GM21367 (cell line): Measurements from ENCODE around the gene RADIL.
A peak's percentile ranks its signal among the peaks of the same experiment; 100 is the strongest.
"Not testable (repeated sequence)": the region's sequence is repeated elsewhere in the genome, so short reads cannot be mapped to it uniquely, and the experiment has no call there.

Experiments
- ATAC-seq: cut with Tn5 transposase; IDR thresholded peaks from one replicate; pipeline ENCODE4 v1.9.1; 2021; ENCODE audit not compliant: unreplicated experiment

Gene RADIL, protein sequence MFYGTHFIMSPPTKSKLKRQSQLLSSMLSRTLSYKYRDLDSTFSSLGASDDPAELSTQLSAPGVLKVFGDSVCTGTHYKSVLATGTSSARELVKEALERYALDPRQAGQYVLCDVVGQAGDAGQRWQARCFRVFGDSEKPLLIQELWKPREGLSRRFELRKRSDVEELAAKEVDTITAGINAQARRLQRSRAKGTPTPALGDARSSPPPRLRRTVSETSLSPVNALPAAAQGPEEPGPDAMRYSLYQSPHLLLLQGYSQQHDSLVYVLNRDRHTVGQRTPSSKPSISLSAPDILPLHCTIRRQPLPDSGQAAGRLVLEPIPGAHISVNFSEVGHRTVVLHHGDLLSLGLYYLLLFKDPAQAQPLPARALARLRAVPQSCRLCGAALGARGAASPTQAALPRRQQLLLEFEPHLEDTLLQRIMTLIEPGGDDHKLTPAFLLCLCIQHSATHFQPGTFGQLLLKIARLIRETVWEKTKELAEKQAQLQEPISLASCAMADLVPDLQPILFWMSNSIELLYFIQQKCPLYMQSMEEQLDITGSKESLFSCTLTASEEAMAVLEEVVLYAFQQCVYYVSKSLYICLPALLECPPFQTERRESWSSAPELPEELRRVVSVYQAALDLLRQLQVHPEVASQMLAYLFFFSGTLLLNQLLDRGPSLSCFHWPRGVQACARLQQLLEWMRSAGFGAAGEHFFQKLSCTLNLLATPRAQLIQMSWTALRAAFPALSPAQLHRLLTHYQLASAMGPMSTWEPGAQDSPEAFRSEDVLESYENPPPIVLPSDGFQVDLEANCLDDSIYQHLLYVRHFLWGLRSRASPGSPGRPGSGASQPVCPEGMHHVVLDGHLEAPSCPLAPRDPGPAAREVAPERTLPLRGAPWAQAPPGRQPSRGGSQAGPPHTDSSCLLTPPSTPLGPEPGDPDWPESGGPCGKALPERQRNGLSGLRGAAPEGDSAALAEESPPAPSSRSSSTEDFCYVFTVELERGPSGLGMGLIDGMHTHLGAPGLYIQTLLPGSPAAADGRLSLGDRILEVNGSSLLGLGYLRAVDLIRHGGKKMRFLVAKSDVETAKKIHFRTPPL

DNA sequence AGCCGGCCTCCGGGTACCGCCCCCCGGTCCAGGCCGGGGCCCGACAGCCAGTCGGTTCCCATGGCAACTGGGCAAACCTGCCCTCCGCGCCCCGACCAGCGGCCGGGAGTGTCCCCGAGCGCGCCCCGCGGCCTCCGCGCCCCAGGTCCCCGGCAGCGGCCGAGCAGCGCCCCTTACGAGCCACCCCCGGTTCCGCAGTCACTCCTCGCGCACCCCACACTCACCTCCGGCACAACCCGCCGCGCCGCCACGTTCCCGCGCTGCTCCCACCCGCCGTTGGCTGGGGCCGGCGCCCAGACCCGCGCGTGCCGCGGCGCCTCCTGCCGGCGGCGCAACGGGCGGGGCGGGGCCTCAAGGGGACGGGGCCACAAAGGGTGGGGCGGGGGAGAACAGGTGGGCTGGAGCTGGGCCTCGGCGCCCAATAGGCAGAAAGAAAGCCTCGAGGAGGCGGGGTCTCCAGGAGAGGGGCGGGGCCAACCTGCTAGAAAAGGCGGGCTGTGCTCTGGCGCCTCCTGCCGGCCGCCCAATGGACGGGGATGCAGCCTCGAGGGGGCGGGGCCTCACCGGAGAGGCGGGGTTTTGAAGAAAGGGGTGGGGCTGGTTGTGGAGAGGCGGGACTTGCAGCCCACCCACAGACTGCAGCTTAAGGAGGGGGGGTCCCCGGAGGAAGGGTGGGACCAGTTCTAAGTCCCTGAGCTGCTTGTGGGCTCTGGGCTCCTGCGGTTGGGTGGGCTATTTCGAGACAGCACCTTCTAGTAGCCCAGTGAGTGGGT lies at the start of gene RADIL:
TSS of gene RADIL (minus strand) at position 345 of the 773 bp plus-strand sequence. CDS start 5,577 bp downstream, outside the sequence.
- ATAC-seq = peak; percentile 80

DNA sequence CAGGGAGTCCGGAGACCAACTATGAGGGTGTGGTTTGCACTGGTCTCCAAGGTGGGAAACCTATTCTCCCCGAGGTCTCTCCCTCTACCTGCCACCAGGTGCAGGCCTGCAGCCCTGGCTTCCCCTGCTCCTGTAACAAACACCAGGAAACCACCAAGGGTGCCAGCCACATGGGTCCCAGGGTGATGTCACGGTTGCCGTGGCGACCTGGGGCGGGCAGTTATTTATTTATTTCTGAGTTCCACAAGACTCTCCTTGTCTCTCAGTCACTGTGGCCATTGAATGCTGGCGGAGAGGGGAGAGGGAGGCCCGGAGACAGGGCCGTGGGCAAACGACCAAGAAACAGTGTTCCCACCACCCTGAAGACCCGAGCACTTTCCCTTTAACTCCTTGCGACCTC lies 48.4 kb upstream of the RADIL start:
- ATAC-seq = no peak

DNA sequence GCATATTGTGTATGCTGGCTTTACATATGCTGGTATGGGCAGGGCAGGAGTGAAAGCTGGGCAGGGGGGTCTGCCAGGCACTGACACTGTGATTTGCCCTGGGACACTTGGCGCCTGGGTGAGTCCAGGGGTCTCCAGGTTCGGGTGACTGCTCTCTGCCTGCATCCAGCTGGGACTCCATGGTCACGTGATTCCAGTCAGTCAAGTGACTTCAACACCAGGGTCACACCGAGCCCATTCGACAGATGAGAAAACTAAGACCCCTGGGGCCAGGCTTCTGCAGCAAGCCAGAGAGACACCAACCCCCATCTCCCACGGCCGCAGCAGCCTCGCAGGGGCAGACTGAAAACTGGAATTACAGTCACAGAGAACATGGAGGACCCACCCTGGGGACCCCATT lies 45.5 kb upstream of the RADIL start:
- no peak for ATAC-seq

DNA sequence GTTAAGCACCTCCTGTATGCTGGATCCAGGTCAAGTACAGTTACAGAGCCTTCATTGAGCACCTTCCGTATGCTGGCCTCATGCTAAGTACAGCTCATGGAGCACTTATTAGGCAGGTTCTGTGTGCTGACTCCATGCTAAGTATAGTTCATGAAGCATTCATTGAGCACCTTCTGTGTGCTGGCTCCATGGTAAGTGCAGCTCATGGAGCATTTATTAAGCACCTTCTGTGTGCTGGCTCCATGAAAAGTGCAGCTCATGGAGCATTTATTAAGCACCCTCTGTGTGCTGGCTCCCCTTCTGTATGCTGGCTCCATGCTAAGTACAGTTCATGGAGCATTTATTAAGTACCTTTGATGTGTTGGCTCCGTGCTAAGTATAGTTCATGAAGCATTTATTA lies 44.9 kb upstream of the RADIL start:
- no peak for ATAC-seq

DNA sequence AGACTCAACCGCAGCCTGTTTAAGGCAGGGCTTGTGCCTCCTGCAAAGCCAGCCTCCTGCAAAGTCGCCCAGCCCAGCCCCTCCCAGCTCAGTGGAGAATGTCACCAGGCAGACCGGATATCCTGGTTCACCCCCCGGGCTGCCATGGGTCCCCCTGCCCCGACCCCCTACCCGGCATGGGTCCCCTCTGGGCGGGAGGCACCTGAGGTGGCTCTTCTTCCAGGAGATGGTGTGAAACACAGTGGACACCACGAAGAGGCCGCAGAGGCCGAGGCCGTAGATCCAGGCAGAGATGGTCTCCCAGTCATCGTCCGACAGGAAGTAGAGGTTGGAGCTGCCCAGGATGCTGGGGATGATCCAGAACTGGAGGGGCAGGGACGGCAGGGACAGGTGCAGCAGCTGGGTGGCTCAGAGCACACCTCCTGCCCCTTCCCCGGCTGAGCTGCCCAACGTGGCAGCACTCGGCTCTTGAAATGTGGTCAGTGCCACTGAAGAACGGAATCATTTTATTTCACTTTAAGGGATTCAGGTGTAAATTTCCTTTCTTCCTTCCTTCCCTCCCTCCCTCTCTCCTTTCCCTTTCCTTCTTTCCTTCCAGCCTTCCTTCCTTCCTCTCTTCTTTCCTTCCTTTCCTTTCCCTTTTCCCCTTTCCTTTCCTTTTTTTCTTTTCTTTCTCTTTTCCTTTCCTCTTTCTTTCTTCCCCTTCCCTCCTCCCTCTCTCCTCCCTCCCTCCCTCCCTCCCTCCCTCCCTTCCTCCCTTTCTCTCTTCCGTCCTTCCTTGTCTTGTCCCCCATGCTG lies 36.7 kb upstream of the RADIL start:
- no peak for ATAC-seq

DNA sequence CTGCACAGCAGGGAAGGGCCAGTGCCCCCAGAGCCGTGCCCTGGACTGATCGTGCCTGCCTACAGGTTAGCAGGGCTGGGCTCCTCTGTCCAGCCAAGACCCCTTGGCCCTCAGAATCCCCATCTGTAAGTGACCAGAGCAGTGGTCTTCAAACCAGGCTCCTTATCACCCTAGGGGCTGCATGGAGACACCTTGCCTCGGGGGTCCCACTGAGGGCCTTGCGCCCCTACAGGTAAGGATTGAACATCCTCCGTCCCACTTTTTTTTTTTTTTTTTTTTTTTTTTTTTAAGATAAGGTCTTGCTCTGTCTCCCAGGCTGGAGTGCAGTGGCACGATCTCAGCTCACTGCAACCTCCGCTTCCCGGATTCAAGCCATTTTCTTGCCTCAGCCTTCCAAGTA lies 32.6 kb upstream of the RADIL start:
- no peak for ATAC-seq

DNA sequence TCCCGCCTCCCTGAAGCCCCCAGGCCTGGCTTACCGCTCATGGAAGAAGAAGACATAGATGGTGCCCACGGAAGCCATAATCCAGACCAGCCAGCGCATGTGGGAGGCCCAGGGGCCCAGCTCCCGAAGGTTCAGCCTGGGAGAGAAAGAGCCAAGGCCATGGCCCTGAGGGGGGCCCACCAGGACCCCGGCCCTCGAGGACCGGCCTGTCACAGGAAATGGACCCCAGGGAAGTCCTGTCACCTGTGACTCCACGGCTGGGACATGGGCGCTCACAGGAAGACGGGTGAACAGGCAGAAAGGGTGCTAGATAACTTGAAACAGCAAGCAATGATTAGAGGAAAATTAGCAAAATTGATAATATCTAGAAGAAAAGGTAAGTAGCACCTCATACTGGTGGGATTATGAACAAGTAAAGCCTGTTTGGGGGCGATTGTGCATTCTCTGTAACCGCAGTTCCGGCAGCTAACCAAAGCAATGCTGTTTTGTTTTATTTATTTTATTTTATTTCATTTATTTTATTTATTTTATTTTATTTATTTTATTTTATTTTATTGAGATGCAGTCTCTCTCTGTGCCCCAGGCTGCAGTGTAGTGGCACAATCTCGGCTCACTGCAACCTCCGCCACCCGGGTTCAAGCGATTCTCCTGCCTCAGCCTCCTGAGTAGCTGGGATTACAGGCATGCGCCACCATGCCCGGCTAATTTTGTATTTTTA lies 27.8 kb upstream of the RADIL start:
- no peak for ATAC-seq

DNA sequence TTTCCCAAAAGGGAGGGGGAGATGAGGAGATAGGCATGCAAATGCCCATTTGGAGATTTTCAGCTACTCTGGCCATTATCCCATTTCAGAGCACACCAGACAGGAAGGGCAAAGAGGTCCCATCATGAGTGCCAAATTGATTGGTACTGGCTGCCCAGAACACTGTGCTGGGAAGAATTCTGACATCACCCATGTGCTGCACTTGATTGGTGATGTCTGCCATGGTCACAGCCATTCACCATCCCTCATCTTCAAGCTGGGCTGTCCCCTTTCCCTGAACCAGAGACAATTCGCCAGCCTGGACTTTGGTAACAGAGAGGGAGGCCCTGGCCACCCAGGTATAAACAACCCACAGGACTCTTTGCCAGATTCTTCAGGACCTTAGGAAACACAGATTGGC lies 23.2 kb upstream of the RADIL start:
- ATAC-seq = no peak

DNA sequence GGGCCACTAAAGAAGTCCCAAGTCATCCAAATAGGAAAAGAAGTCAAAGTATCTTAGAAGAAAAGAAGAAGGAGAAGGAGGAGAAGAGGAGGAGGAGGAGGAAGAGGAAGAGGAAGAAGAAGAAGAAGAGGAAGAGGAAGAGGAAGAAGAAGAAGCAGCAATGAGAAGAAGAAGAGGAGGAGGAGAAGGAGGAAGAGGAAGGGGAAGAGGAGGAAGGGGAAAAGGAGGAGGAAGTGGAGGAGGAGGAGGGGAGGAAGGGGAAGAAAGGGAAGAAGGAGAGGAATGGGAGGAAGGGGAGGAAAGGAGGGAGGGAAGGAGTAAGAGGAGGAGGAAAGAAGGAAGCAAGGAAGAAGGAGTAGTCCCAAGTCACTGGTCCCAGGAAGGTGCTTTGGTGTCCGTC lies 21.7 kb upstream of the RADIL start:
- ATAC-seq = no peak

DNA sequence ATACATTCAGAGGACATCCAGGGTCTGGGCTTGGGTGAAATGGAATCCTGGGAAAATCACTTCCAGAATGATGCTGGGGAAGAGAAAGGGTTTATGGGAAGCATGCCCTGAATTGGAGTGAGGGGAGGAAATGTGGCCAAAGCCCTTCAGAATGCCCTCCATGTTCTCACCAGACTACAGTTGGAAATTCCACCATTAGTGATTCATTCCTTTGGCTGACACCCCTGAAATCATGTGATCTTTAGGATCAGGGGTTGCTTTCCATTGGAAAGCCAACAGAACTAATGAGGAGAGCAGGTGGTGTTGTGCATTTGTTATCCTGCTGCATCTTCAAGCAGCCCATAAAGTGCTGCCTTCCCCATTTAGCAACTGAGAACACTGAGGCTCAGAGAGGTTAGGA lies 20.8 kb upstream of the RADIL start:
- no peak for ATAC-seq

DNA sequence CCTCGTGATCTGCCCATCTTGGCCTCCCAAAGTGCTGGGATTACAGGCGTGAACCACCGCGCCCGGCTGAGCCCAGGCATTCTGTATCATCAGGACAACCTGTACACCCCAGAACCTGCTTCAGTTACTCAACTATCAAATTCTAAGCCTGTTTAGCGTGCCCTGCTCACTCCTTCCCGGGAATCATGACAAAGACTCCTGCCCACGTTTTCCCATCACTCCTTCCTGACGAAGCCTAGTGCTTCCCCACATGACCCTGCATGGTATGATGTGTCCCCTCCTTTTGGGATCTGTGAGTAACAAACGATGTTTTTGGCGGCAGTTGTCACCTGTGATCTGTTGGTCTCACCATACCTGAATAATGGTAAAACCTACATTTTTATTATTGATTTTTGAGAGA lies 12.2 kb upstream of the RADIL start:
- ATAC-seq = no peak

DNA sequence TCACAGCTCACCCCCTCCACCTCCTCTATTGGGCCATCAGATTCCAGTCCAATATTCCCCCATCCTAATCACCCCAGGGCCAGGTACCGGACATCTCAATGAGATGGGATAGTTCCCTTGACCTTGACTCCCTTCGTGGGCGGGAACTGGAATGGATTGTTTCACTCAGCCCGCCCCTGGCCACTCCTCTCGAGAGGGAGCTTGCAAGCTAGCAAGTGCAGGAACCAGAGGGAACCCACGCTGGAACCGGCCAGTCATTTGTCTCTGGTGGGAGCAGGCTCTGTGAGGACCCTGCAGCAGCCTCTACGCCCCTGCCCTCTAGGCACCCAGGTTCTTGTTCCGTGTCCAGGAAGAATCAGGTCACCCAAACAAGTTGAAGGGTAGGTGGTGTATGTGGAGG lies 11.0 kb upstream of the RADIL start:
- no peak for ATAC-seq

DNA sequence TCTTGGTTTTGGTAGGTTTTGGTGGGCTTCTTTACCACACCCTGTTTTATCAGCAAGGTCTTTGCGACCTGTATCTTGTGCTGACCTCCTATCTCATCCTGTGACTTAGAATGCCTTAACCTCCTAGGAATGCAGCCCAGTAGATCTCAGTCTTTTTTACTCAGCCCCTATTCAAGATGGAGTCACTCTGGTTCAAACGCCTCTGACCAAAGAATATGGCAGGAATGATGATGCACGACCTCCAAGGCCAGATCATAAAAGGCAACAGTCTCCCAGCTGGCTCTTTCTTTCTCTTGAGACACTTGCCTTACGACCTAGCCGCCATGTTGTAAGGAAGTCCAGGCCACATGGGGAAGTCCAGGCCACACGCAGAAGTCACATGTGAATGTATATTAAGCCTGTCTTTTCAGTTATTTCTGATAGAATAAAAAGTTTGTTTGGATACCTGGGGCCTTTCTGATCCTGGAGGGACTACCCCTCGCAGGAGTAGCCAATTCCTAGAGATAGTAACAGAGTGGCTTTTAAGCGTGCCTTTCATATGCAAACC lies 10.5 kb upstream of the RADIL start:
- no peak for ATAC-seq

DNA sequence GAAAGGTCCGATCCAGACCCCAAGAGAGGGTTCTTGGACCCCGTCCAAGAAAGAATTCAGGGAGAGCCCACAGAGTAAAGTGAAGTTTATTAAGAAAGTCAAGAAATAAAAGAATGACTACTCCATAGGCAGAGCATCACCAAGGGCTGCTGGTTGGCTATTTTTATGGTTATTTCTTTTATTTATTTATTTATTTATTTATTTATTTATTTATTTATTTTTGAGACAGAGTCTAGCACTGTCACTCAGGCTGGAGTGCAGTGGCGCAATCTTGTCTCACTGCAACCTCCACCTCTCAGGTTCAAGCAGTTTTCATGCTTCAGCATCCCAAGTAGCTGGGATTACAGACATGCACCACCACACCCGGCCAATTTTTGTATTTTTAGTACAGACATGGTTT lies 9.7 kb upstream of the RADIL start:
- not testable (repeated sequence) for ATAC-seq

DNA sequence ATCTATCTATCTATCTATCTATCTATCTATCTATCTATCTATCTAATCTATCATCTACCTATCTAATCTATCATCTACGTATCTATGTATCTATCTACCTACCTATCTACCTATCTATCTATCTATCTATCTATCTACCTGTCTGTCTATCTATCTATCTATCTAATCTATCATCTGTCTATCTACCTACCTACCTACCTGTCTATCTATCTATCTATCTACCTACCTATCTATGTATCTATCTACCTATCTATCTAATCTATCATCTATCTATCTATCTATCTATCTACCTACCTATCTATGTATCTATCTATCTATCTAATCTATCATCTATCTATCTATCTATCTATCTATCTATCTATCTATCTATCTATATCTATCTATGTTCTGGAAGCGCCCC lies 8.0 kb upstream of the RADIL start:
- not testable (repeated sequence) for ATAC-seq

DNA sequence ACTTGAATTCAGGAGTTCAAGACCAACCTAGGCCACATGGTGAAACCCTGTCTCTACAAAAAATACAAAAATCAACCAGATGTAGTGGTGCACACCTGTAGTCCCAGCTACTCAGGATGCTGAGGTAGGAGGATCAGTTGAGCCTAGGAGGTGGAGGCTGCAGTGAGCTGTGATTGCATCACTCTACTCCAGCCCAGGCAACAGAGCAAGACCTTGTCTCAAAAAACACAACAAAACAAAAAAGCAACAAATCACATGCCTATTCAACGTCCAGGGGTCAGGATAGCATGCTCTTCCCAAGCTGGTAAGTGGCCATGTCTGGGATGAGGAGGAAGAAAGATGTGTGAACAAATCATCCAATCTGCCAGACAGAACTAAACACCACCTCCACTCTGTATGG lies 6.2 kb upstream of the RADIL start:
- no peak for ATAC-seq

DNA sequence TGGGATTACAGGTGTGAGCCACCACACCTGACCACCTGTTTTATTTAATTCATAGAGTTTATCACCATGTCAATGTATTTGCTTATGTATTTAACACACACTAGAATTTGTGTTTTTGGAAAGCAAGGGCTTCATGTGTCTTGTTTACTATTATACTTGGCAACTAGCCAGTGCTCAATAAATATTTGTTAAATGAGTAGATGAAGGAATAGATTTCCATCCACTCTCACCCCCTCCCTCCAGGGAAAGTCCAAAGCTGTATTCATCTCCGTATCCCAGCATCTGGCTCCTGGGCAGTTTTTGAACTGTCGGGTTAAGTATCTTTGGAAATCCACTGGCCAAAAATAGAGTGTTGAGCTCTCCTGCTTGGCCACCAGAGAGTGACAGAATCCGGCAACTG lies 4.6 kb upstream of the RADIL start:
- no peak for ATAC-seq

DNA sequence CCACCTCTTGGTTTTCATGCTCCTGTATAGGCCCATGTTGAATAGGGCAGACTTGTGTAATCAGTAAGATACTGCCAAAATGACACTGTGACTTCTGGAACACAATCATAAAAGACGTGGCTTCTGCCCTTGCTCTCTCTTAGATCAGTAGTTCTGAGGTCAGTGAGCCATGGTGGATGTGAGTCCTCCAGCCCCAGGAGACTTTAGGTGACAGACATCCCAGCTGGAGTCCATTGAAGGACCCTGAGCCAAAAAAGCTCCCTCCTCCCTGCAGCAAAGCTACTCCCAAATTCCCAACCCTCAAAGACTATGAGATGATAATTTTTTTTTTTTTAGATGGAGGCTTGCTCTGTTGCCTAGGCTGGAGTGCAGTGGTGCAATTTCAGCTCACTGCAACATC lies 3.2 kb upstream of the RADIL start:
- no peak for ATAC-seq

DNA sequence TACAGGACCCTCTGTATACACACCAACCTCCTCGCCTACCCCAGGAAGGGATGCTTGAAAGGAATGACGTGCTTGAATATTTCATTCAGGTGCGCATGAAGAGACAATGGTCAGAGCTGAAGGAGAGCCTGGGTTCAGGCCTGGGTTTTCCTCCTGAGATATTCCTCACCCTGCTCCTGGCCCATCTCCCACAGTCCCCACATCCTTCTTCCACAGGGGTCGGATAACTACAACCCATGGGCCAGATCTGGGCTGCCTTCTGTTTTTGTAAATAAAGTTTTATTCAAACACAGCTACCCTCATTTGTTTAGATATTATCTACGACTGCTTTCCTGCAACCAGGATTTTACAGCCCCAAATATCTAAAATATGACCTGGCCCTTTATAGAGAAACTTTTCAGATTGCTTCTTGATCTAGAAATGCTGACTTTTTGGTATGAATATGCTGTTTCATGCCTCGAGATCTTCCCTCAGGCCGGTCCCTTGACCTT lies 1.8 kb upstream of the RADIL start:
- ATAC-seq = no peak
